Activated naive CD4-positive, alpha-beta T cell treated with anti-CD3 and anti-CD28 coated beads for 36 hours (primary cell): ENCODE results near the gene PLEK. TPM values are rescaled to one million over a fixed set of nuclear protein-coding genes. Genes with fewer than 3 reads are reported as not detected.

Experiments
- CTCF ChIA-PET: fragments of 350-600 bp; sonication (Branson Sonifier 250); formaldehyde crosslinking; loops from one replicate; lab custom pipeline; 2021; ENCODE audit warnings: antibody characterized with exemption; lab: Charles Lee
- DNase-seq: peaks from one replicate; pipeline ENCODE4 v3.0.0-alpha.2; 2020
- H3K27ac Mint-ChIP-seq: one replicate; pipeline ENCODE4 v1.8.0; 2021; ENCODE audit warnings: mild to moderate bottlenecking, mixed read lengths
- H3K27me3 Mint-ChIP-seq: one replicate; pipeline ENCODE4 v1.8.0; 2021; ENCODE audit warnings: low read depth, mixed read lengths
- H3K36me3 Mint-ChIP-seq: one replicate; pipeline ENCODE4 v1.8.0; 2021; ENCODE audit warnings: low read depth, mixed read lengths
- H3K4me1 Mint-ChIP-seq: one replicate; pipeline ENCODE4 v1.8.0; 2021; ENCODE audit warnings: low read depth, mixed read lengths
- H3K4me3 Mint-ChIP-seq: one replicate; pipeline ENCODE4 v1.8.0; 2021; ENCODE audit warnings: mild to moderate bottlenecking, moderate library complexity, mixed read lengths
- H3K9me3 Mint-ChIP-seq: one replicate; pipeline ENCODE4 v1.8.0; 2021; ENCODE audit warnings: mixed read lengths
- intact Hi-C: fragments of 100-400 bp; cut with micrococcal nuclease; formaldehyde crosslinking; loops from one replicate; pipeline ENCODE4 v1.15.1; 2023
- total RNA-seq, 2 experiments: library from RNA; stranded (reverse); gene quantifications; one replicate each; pipeline ENCODE4 v1.2.3, GENCODE V29; 2021

The PLEK gene
- total RNA-seq, 2 experiments from 2014 or later, result 0.77 to 1.1 TPM

DNA sequence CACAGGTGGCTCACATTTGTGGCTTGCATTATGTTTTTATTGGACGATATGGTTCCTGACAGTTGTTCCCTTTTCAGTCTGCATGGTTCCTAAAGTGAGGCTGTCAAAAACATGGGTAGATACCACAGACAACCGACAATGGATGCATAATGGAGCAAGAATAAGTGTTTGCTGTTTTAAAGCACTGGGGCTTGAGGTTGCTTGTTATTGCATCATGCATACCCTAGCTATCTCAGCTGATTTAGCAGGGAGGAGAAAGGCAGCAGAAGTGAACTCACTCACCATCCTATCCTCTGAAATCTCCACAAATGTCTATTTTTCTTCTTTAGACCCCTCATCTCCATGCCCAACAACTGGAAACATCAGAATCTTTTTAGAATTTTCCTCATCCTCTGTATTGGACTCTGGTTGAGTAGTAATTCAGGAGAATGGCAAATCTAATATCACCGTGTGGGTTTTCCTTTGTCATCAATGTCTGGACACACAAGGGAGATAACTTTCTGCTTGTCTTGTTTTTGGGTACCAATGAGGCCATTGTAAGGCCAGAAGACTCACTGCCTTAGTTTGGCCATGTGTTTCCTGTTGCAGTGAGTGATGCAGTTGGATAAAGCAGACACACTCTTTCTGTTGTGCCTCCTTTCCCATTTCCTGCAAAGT is 55.3 kb downstream of the PLEK start:
- H3K27ac Mint-ChIP-seq, result no peak overlapping the region
- no peak overlapping the region for H3K4me3 Mint-ChIP-seq
- CTCF ChIA-PET, result no interaction called here
- intact Hi-C loops, result no loop called here
- H3K36me3 Mint-ChIP-seq, result no peaks in the 10 kb centered on the region
- DNase-seq, result no peak
- no peaks in the 10 kb centered on the region for H3K9me3 Mint-ChIP-seq
- H3K4me1 Mint-ChIP-seq, result no peaks in the 10 kb centered on the region
- H3K27me3 Mint-ChIP-seq, result peaks cover 2% of the 10 kb centered on the region

DNA sequence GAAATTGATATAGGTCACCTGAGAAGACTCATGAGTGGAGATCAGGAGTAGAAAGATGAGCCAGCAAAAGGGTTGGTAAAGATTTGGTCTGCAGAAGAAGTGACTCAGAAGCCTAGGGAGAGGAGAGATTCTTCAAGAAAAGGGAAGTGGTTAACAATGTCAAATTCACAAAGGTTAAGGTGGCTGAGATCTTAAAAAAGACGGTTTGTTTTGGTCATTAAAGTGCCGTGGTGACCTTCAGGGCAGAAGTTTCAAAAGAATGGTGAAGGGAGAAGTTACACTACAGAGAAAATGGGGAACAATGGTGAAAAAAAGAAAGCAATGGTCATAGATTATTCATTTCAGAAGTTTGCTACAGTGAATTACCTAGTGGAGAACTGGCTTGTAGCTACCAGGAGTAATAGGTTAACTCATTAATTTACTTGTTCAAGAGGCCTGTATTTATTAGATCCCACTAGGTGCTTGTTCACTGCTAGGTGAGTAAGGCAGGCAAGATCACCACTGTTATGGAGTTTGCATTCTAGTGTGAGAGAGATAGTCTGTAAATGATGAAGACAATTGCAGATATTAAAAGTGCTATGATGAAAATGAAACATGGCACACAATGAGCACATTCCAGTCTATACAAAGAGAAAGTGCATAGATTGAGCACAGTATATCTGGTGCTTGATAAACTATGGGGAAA is 59.0 kb downstream of the PLEK start:
- Mint-ChIP-seq H3K4me3 (no peak overlapping the region), H3K4me1 (no peaks in the 10 kb centered on the region), H3K27me3 (peaks cover 2% of the 10 kb centered on the region), H3K36me3 (no peaks in the 10 kb centered on the region), H3K9me3 (no peaks in the 10 kb centered on the region), H3K27ac (no peak overlapping the region)
- intact Hi-C loops, result loop anchor here (1.0 kb wide), 2 partner anchors 37 to 43 kb away; partner anchors contain the start of genes APLF and FBXO48
- CTCF ChIA-PET, result interaction anchor here (1.2 to 1.3 kb wide), 2 partner anchors 18 to 125 kb away, joined by 3 to 7 read pairs; no protein-coding TSS in a partner anchor
- no peak for DNase-seq

DNA sequence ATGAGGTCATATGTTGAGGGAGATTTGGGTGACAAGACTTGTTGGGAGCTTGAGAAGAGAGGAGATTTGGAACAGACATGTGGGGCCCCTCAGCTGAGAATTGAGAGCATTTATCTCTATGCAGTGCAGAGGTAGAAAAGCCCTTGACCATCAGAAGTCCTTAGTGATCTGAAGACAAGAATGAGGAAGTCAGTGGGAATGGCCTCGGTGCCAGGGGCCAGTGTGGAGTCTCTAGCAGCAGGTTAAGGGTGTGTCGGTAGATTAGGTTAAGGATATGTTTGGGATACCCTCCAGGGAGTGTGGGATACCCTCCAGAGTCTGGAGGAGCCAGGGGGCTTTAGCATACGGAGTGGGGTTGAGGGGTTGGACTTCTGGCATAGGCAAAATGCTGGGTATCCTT is 60.4 kb downstream of the PLEK start:
- H3K36me3 Mint-ChIP-seq, result no peaks in the 10 kb centered on the region
- H3K27me3 Mint-ChIP-seq, result no peaks in the 10 kb centered on the region
- no peak overlapping the region for H3K27ac Mint-ChIP-seq
- H3K4me1 Mint-ChIP-seq, result no peaks in the 10 kb centered on the region
- no peaks in the 10 kb centered on the region for H3K9me3 Mint-ChIP-seq
- no peak overlapping the region for H3K4me3 Mint-ChIP-seq
- DNase-seq, result no peak
- CTCF ChIA-PET, result no interaction called here
- intact Hi-C loops, result no loop called here

DNA sequence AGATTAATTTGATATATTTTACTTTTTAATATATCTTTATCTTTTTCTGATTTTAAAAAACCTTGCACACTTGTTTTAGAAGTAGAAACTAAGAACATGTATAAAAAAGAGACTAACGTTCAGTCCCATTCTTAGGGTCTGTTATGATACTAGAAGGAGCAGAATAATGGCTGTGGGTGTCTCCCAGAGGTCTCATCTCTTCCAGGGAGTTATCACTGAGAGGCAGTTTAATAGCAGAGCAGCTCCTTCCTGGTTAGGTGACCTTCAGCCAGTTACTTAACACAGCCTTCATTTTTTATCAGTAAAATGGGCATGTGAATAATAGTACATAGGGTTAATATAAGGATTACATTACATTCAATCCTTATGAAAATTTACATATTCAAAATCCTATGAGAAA is 61.4 kb downstream of the PLEK start:
- Mint-ChIP-seq H3K36me3 (no peaks in the 10 kb centered on the region), H3K27ac (no peak overlapping the region), H3K9me3 (no peaks in the 10 kb centered on the region), H3K27me3 (no peaks in the 10 kb centered on the region), H3K4me3 (no peak overlapping the region), H3K4me1 (no peaks in the 10 kb centered on the region)
- intact Hi-C loops, result no loop called here
- no peak for DNase-seq
- CTCF ChIA-PET, result no interaction called here

DNA sequence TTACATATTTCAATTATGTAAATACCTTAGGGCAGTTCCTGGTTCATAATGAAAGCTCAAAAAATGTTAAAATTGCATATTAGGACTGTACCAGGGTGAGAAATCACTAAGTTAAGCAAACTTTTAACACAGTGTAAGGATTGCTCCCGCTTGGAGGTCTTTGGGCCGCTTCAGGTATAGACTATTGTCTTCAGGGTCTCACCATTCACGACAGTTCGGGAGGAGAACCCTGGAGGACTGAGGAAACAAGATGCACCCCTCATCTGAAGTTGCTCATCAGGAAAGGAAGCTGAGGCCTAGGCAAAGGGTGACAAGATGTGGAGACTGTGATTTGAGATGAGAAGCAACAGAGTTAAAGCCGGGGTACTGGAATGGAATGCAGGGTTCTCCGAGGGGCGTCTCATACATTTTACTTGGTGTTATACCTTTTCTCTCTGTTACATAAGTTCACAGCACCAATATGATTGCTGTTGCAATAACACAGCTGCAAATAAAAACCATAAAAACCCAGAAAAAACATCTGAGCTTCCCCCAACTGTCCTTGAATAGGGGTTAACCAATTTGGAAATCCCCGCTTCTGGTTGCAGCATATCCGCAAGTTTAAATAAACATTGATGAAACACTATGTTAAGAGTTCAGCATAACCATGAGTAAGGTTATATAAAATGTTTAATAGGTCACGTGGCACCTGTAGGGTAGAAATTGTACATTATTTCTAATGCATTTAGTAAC is 61.9 kb downstream of the PLEK start:
- H3K9me3 Mint-ChIP-seq, result no peaks in the 10 kb centered on the region

DNA sequence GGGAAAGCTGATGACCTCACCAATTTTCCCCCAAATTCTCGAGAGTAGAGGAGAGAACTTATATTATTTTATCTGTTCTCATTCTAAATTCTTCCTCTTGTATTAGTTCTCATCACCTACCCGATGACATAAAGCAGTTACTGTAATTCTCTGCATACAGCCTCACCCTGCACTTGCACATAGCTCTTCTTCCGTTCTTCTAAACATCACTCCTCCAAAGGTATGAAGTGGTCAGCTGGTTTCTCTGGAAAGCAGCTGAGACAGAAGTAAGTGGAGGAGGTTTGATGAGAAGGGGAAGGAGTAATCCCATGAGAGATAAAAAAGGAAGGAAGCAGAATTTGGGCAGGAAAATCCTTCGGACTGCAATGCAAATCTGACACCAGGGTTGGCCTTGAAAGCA is 63.0 kb downstream of the PLEK start:
- intact Hi-C loops, result no loop called here
- Mint-ChIP-seq H3K4me1 (no peaks in the 10 kb centered on the region), H3K9me3 (no peaks in the 10 kb centered on the region), H3K4me3 (no peak overlapping the region), H3K36me3 (no peaks in the 10 kb centered on the region), H3K27me3 (no peaks in the 10 kb centered on the region), H3K27ac (no peak overlapping the region)
- CTCF ChIA-PET, result interaction anchor here (0.9 to 1.0 kb wide), 3 partner anchors 12 to 40 kb away, joined by 3 to 5 read pairs (median 3); no protein-coding TSS in a partner anchor
- DNase-seq, result no peak

More for the DNA sequence above, 61.9 kb downstream of the PLEK start:
- intact Hi-C loops, result no loop called here
- Mint-ChIP-seq H3K36me3 (no peaks in the 10 kb centered on the region), H3K4me1 (no peaks in the 10 kb centered on the region), H3K4me3 (no peak overlapping the region), H3K27ac (no peak overlapping the region), H3K27me3 (no peaks in the 10 kb centered on the region)
- CTCF ChIA-PET, result no interaction called here
- DNase-seq, result no peak

DNA sequence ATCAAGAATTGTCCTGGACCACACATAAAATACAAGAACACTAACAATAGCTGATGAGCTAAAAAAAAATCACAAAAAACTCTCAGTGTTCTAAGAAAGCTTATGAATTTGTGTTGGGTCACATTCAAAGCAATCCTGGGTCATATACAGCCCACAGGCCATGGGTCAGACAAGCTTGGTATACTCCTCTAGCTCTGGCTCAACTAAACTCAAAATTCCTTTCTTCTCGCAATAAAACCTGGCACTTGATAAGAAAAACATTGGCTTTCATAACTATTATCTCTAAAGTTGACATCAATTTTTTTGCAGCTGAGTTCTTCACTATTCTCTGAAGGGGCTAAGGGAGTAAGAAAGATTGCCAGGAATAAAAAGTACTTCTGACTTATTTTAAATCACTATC is 63.7 kb downstream of the PLEK start:
- no peak overlapping the region for H3K27ac Mint-ChIP-seq
- no peak overlapping the region for H3K4me3 Mint-ChIP-seq
- no peak for DNase-seq
- no peaks in the 10 kb centered on the region for H3K27me3 Mint-ChIP-seq
- intact Hi-C loops, result no loop called here
- H3K9me3 Mint-ChIP-seq, result no peaks in the 10 kb centered on the region
- CTCF ChIA-PET, result interaction anchor here (0.9 to 1.0 kb wide), 3 partner anchors 12 to 39 kb away, joined by 3 to 5 read pairs (median 3); no protein-coding TSS in a partner anchor
- no peaks in the 10 kb centered on the region for H3K36me3 Mint-ChIP-seq
- H3K4me1 Mint-ChIP-seq, result no peaks in the 10 kb centered on the region

DNA sequence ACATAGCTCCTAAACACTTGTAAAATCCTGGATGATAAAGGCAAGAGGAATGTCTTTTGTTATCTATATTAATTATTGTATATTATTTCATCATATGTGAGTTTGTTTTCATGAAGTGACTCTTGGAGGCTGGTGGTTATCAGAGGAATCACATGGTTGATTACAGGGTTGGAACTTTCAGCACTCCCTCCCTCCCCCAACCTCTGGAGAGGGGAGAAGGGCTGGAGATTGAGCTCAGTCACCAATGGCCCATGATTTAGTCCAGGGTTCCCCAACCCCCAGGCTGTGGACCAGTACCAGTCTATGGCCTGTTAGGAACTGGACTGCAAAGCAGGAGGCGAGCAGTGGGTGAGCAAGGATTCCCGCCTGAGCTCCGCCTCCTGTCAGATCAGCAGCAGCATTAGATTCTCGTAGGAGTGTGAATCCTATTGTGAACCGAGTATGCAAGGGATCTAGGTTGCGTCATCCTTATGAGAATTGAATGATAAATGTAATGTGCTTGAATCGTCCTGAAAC is 64.3 kb downstream of the PLEK start:
- H3K27ac Mint-ChIP-seq, result no peak overlapping the region
- H3K9me3 Mint-ChIP-seq, result no peaks in the 10 kb centered on the region
- H3K27me3 Mint-ChIP-seq, result no peaks in the 10 kb centered on the region
- H3K36me3 Mint-ChIP-seq, result no peaks in the 10 kb centered on the region
- DNase-seq, result no peak
- no peaks in the 10 kb centered on the region for H3K4me1 Mint-ChIP-seq
- intact Hi-C loops, result no loop called here
- H3K4me3 Mint-ChIP-seq, result no peak overlapping the region
- CTCF ChIA-PET, result no interaction called here

DNA sequence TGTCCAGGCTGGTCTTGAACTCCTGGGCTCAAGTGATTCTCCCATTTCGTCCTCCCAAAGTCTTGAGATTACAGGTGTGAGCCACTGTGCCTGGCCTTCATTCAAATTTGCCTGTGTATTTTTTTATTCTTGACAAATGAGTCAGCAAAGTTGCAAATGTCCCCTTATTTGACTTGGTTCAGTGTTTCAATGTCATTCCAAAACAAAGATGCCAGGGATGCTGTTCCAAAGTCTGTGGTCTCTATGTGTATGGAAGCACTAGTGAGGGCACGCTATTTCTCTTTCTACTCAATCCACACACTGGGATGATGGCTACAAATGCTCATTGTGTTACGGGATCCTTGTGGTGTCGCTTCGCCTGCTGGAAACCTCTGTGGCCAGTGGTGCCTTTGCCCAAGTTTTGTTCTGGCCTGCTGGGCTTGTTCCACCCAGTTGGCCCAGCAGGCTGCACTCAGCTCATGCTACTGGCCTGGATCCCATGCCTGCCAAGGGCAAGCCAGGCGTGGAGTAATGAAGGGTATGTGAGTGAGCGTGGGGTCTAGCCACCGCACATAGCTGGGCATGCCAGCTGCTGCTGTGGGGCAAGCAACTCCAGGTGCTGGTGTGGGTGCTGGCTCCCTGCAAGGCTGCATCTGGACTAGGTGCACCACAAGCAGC is 66.4 kb downstream of the PLEK start:
- no peak overlapping the region for H3K27ac Mint-ChIP-seq
- H3K4me1 Mint-ChIP-seq, result no peaks in the 10 kb centered on the region

DNA sequence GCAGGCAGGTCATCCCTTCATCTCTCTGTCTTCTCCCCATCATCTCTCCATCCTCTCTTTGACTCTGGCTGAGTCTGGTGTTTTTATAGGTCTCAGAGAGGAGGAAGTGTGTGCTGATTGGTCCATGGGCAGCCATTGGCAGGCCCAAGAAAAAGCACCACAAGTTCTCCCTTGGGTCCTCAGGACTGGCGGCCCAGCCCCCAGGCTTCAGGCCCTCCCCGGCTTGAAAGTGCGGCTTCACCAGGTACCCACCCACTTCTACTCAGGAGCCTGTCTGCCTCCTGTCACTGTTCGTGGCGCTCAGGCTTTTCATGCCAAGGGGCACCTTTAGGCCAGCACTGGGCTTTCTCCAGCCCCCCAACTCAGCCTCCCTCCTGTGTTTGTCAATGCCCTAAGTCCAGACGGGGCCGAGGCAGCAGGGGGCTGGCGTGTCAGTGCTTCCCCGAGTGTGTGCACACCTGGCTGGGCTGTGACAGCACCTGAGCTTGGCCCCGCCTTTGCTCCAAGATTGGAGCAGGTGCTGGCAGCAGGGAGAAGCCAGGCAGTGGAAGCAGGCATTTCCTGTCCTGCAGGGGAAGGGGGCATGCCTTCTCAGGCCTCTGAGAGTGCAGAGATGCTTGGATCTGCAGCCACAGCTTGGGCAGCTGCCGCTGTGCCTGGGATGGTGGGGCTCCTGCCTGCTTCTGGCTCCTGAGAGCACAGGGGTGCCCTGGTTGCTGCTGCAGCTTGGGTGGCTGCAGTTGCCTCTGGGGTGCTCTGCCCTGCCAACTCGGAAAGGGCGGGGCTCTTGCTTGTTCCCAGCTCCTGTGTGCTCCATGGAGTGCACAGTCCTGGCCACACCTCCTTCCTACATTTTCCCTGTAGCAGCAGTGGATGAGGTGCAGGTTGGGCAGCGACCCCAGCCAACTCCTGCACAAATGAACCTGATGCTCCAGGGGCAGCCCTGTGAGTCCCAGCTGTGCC is 67.9 kb downstream of the PLEK start:
- CTCF ChIA-PET, result interaction anchor here (1.0 kb wide), 1 partner anchor 73 kb away, joined by 3 read pairs; no protein-coding TSS in a partner anchor
- no peak overlapping the region for H3K4me3 Mint-ChIP-seq
- no peak overlapping the region for H3K27ac Mint-ChIP-seq
- intact Hi-C loops, result no loop called here
- H3K27me3 Mint-ChIP-seq, result no peaks in the 10 kb centered on the region
- H3K9me3 Mint-ChIP-seq, result no peaks in the 10 kb centered on the region
- no peak for DNase-seq
- H3K36me3 Mint-ChIP-seq, result no peaks in the 10 kb centered on the region
- no peaks in the 10 kb centered on the region for H3K4me1 Mint-ChIP-seq

More for the DNA sequence above, 66.4 kb downstream of the PLEK start:
- DNase-seq, result no peak
- Mint-ChIP-seq H3K27me3 (no peaks in the 10 kb centered on the region), H3K9me3 (no peaks in the 10 kb centered on the region), H3K4me3 (no peak overlapping the region), H3K36me3 (no peaks in the 10 kb centered on the region)
- intact Hi-C loops, result no loop called here
- CTCF ChIA-PET, result interaction anchor here (2.1 kb wide), 1 partner anchor 10 kb away, joined by 9 read pairs; no protein-coding TSS in a partner anchor

DNA sequence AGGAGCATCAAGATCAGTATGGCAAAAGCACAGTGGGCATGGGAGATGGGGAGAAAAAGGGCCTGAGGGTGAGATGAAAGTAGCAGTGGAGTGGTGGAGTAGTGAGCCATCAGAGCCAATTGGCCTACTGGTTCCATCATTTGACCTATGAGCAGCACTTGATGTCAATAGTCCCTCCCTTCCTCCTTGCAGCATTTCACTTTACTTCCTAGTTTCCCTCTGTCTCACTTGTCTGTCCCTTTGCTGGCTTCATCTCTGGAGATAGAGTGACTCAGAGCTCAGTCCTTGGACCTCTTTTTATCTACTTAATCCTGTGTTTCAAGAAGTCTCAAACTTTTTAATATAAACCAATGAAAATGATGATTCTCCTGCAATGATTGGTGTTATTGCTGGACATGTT is 69.9 kb downstream of the PLEK start:
- no peak for DNase-seq
- H3K4me3 Mint-ChIP-seq, result no peak overlapping the region
- H3K27ac Mint-ChIP-seq, result no peak overlapping the region
- no peaks in the 10 kb centered on the region for H3K4me1 Mint-ChIP-seq
- CTCF ChIA-PET, result no interaction called here
- no peaks in the 10 kb centered on the region for H3K36me3 Mint-ChIP-seq
- no peaks in the 10 kb centered on the region for H3K27me3 Mint-ChIP-seq
- intact Hi-C loops, result no loop called here
- no peaks in the 10 kb centered on the region for H3K9me3 Mint-ChIP-seq
